ENCODE results near the gene MEGF6. TPM values are rescaled to one million over a fixed set of nuclear protein-coding genes. Genes with fewer than 3 reads are reported as not detected.

The MEGF6 gene
- total and polyA plus RNA-seq, 9 donors = 7.7 to 26.7 (median 15.3) TPM

DNA sequence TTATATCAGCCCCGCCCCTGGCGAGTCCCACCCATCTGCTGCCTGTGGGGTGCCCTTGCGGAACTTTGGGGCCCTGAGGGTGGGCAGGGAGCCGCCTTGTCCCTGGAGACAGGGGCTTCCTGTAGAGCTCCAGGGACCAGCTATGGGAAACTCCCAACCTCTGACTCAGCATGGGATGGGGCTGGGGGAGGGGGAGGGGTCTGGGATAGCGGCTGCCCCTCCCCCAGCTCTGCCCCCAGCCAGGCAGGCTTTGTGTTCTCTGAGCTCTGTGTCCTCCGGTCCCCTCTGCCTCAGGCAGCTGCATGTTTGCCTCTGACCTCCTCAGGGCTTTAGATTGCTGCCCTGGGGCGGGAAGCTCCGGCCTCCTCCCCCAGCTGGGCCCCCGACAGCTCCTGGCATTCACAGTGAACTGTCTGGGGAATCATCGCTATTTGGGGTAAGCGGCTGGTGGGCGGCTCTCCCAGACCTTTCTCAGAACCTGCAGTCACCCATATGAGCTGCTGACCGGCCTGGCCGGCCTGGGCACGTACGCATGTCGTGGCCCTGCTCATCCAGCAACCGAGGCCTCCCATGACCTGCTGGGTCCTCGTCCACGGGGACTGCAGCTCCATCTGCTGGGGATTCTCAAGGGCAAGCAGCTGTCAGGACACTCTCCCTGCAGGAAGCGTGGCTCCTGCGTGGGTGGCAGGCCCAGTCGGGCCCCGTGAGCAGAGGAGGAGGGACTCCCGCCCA lies 139.8 kb downstream of the MEGF6 start:
- Histone ChIP-seq H3K4me3 (ENCODE audit: low read length) (no peak overlapping the region), H3K27me3 (ENCODE audit: control insufficient read depth, insufficient read depth, low read length) (no peaks in the 10 kb centered on the region), H3K27ac (ENCODE audit: low read length) (no peak overlapping the region), H3K9me3 (replicated peaks; ENCODE audit: control insufficient read depth, low read depth, low read length) (no peaks in the 10 kb centered on the region), H3K36me3 (ENCODE audit: control insufficient read depth, insufficient read depth, low read length) (no peaks in the 10 kb centered on the region), H3K4me1 (ENCODE audit: control insufficient read depth, insufficient read depth, low read length) (peaks cover 24% of the 10 kb centered on the region)
- DNase-seq = peak; percentile 45
- WGBS (ENCODE audit: insufficient coverage) = 24% methylated on average over 24 of the region's 25 CpGs

DNA sequence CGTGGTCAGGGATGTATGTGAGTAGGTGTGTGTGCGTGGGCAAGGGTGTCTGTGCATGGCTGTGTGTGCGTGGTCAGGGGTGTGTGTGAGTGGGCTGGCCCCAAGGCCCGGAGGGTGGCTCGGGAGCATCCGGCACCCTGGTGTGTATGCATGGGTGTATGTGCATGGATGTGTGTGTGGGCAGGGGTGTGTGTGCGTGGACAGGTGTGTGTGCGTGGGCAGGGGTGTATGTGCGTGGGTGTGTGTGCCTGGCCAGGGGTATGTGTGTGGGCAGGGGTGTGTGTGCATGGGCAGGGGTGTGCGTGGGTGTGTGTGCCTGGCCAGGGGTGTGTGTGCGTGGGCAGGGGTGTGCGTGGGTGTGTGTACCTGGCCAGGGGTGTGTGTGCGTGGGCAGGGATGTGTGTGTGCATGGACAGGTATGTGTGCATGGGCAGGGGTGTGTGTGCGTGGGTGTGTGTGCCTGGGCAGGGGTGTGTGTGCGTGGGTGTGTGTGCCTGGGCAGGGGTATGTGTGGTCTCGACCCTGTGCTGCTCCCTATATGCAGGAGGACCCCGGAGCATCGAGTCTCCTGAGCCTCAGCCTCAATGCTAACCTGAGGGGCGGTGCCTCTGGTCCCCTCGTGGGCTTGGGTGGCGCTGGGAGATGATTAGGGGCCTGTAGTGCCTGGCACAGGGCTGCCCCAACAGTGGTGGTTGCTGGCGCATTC lies 140.5 kb downstream of the MEGF6 start:
- no peak overlapping the region for H3K4me3 ChIP-seq (ENCODE audit: low read length)
- peaks cover 31% of the 10 kb centered on the region for H3K4me1 ChIP-seq (ENCODE audit: control insufficient read depth, insufficient read depth, low read length)
- no peak for DNase-seq
- H3K9me3 ChIP-seq (replicated peaks; ENCODE audit: control insufficient read depth, low read depth, low read length) = no peaks in the 10 kb centered on the region
- H3K27me3 ChIP-seq (ENCODE audit: control insufficient read depth, insufficient read depth, low read length) = no peaks in the 10 kb centered on the region
- no peak overlapping the region for H3K27ac ChIP-seq (ENCODE audit: low read length)
- H3K36me3 ChIP-seq (ENCODE audit: control insufficient read depth, insufficient read depth, low read length) = no peaks in the 10 kb centered on the region
- 88% methylated on average over 19 of the region's 22 CpGs for WGBS (ENCODE audit: insufficient coverage)

DNA sequence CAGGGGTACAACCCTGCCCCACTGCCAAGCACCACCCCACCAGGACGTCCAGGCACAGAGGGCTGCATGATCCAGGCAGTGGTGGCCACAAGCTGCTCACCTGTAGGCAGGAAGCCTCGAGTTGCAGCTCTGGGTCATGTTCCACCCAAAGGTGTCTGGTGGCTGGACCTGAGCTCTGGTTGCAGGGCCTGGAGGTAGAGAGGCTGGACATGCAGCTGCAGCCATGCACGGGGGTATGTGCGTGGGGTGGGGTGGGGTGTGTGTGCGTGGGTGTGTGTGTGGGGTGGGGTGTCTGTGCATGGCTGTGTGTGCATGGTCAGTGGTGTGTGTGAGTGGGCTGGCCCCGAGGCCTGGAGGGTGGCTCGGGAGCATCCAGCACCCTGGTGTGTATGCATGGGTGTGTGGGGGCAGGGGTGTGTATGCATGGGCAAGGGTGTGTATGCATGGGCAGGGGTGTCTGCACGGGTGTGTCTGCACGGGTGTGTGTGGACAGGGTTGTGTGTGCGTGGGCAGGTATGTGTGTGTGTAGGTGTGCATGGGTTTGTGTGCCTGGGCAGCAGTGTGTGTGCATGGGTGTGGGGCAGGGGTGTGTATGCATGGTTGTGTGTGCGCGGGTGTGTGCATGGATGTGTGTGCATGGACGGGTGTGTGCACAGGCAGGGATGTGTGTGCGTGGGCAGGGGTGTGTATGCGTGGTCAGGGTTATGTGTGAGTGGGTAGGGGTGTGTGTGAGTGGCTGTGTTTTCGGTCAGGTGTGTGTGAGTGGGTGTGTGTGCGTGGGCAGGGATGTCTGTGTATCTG lies 141.3 kb downstream of the MEGF6 start:
- H3K4me1 ChIP-seq (ENCODE audit: control insufficient read depth, insufficient read depth, low read length) = peaks cover 37% of the 10 kb centered on the region
- H3K4me3 ChIP-seq (ENCODE audit: low read length) = no peak overlapping the region
- 89% methylated on average over 16 of the region's 17 CpGs for WGBS (ENCODE audit: insufficient coverage)
- H3K27me3 ChIP-seq (ENCODE audit: control insufficient read depth, insufficient read depth, low read length) = no peaks in the 10 kb centered on the region
- H3K9me3 ChIP-seq (replicated peaks; ENCODE audit: control insufficient read depth, low read depth, low read length) = no peaks in the 10 kb centered on the region
- H3K36me3 ChIP-seq (ENCODE audit: control insufficient read depth, insufficient read depth, low read length) = no peaks in the 10 kb centered on the region
- DNase-seq = no peak
- H3K27ac ChIP-seq (ENCODE audit: low read length) = no peak overlapping the region

DNA sequence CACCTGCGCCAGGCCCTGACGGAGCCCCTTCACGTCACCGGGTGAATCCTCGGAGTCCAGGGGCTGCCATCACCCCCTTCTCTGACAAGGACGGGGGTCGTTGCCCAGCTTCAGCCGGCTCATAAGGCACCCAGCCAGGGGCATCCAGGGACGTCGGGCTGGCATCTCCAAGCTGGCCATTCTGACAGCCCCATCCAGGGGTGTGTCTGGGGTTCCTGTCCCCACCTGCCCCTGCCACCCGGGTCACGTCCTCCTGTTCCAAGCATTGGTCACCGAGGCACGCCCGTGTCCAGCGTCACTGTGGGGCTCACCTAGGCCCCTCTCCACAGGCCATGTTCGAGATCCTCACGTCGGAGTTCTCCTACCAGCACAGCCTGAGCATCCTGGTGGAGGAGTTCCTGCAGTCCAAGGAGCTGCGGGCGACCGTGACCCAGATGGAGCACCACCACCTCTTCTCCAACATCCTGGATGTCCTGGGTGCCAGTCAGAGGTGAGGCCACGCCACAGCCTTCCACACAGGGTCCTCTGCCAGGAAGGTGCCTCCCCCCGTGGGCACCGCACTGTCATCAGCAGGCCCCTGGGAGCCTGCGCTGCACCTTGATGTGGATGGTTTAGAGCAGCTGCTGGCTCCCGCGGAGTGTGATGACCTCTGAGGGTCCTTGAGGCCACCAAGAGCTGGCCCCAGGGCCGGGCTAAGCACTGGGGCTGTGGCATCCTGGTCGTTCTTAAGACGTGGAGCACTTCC lies 142.0 kb downstream of the MEGF6 start:
- no peak for DNase-seq
- Histone ChIP-seq H3K4me3 (ENCODE audit: low read length) (no peak overlapping the region), H3K27ac (ENCODE audit: low read length) (no peak overlapping the region), H3K36me3 (ENCODE audit: control insufficient read depth, insufficient read depth, low read length) (no peaks in the 10 kb centered on the region), H3K27me3 (ENCODE audit: control insufficient read depth, insufficient read depth, low read length) (no peaks in the 10 kb centered on the region), H3K9me3 (replicated peaks; ENCODE audit: control insufficient read depth, low read depth, low read length) (no peaks in the 10 kb centered on the region), H3K4me1 (ENCODE audit: control insufficient read depth, insufficient read depth, low read length) (peaks cover 41% of the 10 kb centered on the region)
- 90% methylated on average over 23 of the region's 31 CpGs for WGBS (ENCODE audit: insufficient coverage)

DNA sequence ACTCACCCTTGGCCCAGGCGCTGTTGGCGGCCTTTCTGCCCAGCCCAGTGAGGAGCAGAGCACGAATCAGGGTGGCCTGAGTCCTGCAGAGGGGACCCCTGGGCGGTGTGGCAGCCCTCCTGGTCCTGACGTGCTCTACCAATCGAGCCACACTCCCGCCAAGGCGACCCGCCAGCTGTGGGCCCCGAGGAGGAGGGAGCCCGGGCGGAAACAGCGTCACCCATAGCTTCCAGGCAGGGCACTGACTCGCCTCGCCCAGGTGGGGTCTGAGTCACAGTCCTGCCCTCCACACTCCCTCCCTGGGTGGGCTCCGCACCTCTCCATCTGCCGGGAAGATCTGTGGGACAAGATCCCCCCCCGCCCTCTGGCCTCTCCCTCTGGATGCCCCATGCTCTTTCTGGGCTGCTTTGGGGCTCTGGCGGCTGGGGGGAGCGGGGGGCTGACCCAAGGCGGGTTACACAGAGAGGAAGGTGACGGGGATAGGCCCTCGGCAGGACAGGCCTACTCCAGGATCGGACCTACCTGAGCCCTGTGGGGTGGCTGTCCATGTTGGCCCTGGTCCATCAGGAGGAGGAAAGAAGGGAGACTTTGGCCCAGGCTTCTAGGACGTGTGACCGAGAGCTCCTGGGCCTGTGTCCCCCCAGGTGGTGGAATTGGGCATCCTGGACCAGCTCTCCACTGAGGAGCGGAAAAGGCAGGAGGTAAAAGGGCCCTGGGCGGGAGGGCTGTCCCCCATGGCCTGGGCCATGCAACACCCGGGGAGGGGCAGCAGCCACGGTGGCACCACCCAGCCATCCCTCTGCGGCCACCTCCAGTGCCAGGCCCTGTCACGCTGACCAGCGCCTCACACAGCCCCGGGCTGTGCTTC lies 142.8 kb downstream of the MEGF6 start:
- H3K27ac ChIP-seq (ENCODE audit: low read length) = no peak overlapping the region
- no peaks in the 10 kb centered on the region for H3K9me3 ChIP-seq (replicated peaks; ENCODE audit: control insufficient read depth, low read depth, low read length)
- no peaks in the 10 kb centered on the region for H3K36me3 ChIP-seq (ENCODE audit: control insufficient read depth, insufficient read depth, low read length)
- 85% methylated on average over 25 of the region's 34 CpGs for WGBS (ENCODE audit: insufficient coverage)
- peaks cover 49% of the 10 kb centered on the region for H3K4me1 ChIP-seq (ENCODE audit: control insufficient read depth, insufficient read depth, low read length)
- H3K4me3 ChIP-seq (ENCODE audit: low read length) = no peak overlapping the region
- H3K27me3 ChIP-seq (ENCODE audit: control insufficient read depth, insufficient read depth, low read length) = no peaks in the 10 kb centered on the region
- no peak for DNase-seq

DNA sequence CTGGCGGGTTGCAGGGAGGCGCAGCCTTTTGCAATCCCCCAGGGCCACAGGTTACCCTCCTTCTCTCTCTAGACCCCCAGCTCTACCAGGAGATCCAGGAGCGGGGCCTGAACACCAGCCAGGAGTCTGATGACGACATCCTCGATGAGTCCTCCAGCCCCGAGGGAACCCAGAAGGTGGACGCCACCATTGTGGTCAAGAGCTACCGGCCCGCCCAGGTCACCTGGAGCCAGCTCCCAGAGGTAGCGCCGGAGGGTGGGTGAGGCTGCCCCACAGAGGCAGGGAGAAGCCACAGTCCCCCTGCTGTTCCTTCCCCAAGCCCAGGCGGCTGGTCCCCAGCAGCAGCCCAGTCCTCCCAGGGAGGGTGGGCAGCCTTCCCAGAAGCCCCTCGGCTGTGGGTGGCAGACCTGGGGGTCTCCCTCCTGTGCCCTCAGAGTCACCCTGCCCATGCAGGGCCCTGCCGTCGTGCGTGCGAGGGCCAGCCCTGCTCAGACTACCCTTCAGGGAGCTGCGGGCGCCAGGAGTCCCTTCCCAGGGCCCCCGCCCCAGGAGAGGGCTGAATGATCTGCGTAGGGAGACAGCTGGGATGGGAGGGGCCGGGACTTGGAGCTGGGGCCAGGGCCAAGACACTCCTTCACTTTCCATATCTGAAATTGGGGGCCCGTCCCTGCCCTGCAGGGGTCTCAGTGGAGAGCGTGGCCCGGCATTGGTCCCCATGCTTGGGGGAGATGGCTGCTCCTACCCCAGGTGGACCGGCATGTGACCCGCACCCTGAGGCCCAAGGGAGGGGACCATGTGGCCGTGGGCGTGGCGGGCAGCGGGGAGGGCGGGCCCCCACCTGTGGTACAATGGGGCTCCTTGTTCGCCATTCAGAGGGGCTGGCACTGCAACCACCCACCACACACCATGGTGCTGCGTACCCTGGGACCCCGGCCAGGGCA lies 143.9 kb downstream of the MEGF6 start:
- Histone ChIP-seq H3K4me1 (ENCODE audit: control insufficient read depth, insufficient read depth, low read length) (peaks cover 51% of the 10 kb centered on the region), H3K36me3 (ENCODE audit: control insufficient read depth, insufficient read depth, low read length) (no peaks in the 10 kb centered on the region), H3K27me3 (ENCODE audit: control insufficient read depth, insufficient read depth, low read length) (no peaks in the 10 kb centered on the region), H3K9me3 (replicated peaks; ENCODE audit: control insufficient read depth, low read depth, low read length) (no peaks in the 10 kb centered on the region), H3K4me3 (ENCODE audit: low read length) (no peak overlapping the region), H3K27ac (ENCODE audit: low read length) (no peak overlapping the region)
- WGBS (ENCODE audit: insufficient coverage) = 87% methylated on average over 19 of the region's 35 CpGs
- DNase-seq = no peak

DNA sequence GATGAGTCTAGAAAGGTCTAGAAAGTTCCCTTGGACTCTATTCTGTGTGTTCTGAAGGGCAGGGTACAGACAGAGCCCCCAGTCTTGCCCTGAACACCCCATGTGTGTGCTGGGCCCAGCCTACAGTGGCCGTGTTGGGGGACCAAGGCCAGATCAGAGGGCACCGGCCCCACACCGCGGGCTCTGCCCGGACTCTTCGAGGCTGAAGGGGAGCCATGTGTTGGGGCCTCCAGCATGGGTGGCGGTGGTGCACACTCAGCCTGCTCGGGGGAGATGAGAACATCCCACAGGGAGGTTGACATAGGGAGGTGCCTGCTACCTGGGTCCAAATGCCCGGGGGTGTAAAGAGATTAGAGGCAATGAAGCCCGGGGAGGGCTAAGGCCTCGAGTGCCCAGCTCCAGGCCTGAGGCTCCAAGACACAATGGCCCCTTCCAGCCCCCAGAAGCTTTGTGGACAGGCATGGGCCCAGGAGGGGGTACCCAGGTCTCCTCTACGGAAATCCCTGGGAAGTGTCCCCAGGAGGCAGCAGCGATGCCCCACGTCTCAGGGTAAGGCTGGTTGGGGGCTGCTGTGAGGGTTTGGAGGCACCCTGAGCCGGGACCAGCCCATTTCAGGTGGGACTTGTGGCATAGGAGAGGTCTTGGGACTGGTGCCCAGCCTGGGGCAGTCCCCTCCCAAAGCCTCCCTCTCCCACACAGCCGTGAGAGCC lies 144.8 kb downstream of the MEGF6 start:
- Histone ChIP-seq H3K9me3 (replicated peaks; ENCODE audit: control insufficient read depth, low read depth, low read length) (no peaks in the 10 kb centered on the region), H3K36me3 (ENCODE audit: control insufficient read depth, insufficient read depth, low read length) (no peaks in the 10 kb centered on the region), H3K4me1 (ENCODE audit: control insufficient read depth, insufficient read depth, low read length) (peaks cover 47% of the 10 kb centered on the region), H3K27ac (ENCODE audit: low read length) (no peak overlapping the region), H3K4me3 (ENCODE audit: low read length) (no peak overlapping the region), H3K27me3 (ENCODE audit: control insufficient read depth, insufficient read depth, low read length) (no peaks in the 10 kb centered on the region)
- WGBS (ENCODE audit: insufficient coverage) = 88% methylated on average over 13 of the region's 16 CpGs
- DNase-seq = no peak

DNA sequence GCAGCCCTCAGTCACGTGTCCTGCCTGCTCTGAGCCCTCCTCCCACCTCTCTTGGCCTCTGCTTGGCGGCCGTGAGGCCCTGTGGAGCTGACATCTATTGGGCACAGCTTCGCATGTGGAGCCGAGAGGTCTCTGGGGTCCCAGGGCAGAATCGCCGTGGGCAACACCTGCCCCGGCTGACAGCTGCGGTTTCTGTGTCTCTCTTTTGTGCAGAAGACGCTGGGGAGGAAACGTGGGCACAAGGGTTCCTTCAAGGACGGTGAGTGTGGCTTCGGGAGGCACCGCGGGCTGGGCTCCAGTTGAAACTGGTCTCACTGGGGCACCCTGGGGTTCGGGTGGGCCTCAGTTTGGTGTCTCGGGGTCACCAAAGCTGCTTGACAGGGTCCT lies 145.4 kb downstream of the MEGF6 start:
- Histone ChIP-seq H3K4me3 (ENCODE audit: low read length) (no peak overlapping the region), H3K4me1 (ENCODE audit: control insufficient read depth, insufficient read depth, low read length) (peaks cover 46% of the 10 kb centered on the region), H3K9me3 (replicated peaks; ENCODE audit: control insufficient read depth, low read depth, low read length) (no peaks in the 10 kb centered on the region), H3K27me3 (ENCODE audit: control insufficient read depth, insufficient read depth, low read length) (no peaks in the 10 kb centered on the region), H3K27ac (ENCODE audit: low read length) (no peak overlapping the region), H3K36me3 (ENCODE audit: control insufficient read depth, insufficient read depth, low read length) (no peaks in the 10 kb centered on the region)
- no peak for DNase-seq
- WGBS (ENCODE audit: insufficient coverage) = 70% methylated on average over 15 of the region's 17 CpGs
